ENCODE results near the gene SBNO2.
A peak's percentile ranks its signal among the peaks of the same experiment; 100 is the strongest.
"Not testable (repeated sequence)": the region's sequence is repeated elsewhere in the genome, so short reads cannot be mapped to it uniquely, and the experiment has no call there.

Gene SBNO2

GRCh38 chr19:1131718-1132551 is 42.1 kb downstream of the SBNO2 start:
- no peak for TF ChIP-seq CTCF (IDR thresholded peaks at IDR 0.05; ENCODE audit: insufficient read depth, low read depth, low read length, missing control alignments)
- DNase-seq (ENCODE audit: low read depth), result peak; percentile 96
- H3K4me3 ChIP-seq (ENCODE audit: low read length), result peak overlapping the region; percentile 50

GRCh38 chr19:1130771-1131717 is 43.0 kb downstream of the SBNO2 start:
- peak overlapping the region; percentile 50 for H3K4me3 ChIP-seq (ENCODE audit: low read length)
- no peak for DNase-seq (ENCODE audit: low read depth)
- no peak for TF ChIP-seq CTCF (IDR thresholded peaks at IDR 0.05; ENCODE audit: insufficient read depth, low read depth, low read length, missing control alignments)

GRCh38 chr19:1129535-1129934 is 44.5 kb downstream of the SBNO2 start:
- H3K4me3 ChIP-seq (ENCODE audit: low read length), result no peak overlapping the region
- TF ChIP-seq CTCF (IDR thresholded peaks at IDR 0.05; ENCODE audit: insufficient read depth, low read depth, low read length, missing control alignments), result no peak

GRCh38 chr19:1129084-1129483 is 45.0 kb downstream of the SBNO2 start:
- H3K4me3 ChIP-seq (ENCODE audit: low read length); DNase-seq (ENCODE audit: low read depth): not testable (repeated sequence)

More at GRCh38 chr19:1129535-1129934, 44.5 kb downstream of the SBNO2 start:
- DNase-seq (ENCODE audit: low read depth), result no peak

- no peak overlapping the region for H3K4me3 ChIP-seq (ENCODE audit: low read length)
- DNase-seq (ENCODE audit: low read depth), result peak; percentile 54
- TF ChIP-seq CTCF (IDR thresholded peaks at IDR 0.05; ENCODE audit: insufficient read depth, low read depth, low read length, missing control alignments), result no peak
These were observed 46.0 kb downstream of the SBNO2 start for GRCh38 chr19:1128106-1128505.

GRCh38 chr19:1126984-1127760 is 46.9 kb downstream of the SBNO2 start:
- H3K4me3 ChIP-seq (ENCODE audit: low read length), result no peak overlapping the region
- DNase-seq (ENCODE audit: low read depth), result no peak
- no peak for TF ChIP-seq CTCF (IDR thresholded peaks at IDR 0.05; ENCODE audit: insufficient read depth, low read depth, low read length, missing control alignments)
